WTC11 (cell line): ENCODE results near the gene MAP3K7. TPM values are rescaled to one million over a fixed set of nuclear protein-coding genes. Genes with fewer than 3 reads are reported as not detected.

ENCODE experiments used
- ATAC-seq: fragments of 200-7000 bp; cut with Tn5 transposase; 2 replicates; pipeline ENCODE4 v1.10.0; 2021; ENCODE audit warnings: mild to moderate bottlenecking, moderate library complexity
- CTCF ChIA-PET: fragments of 300-600 bp; sonication (Branson Sonifier 250); formaldehyde crosslinking; loops from one replicate; lab custom pipeline; 2021; ENCODE audit warnings: antibody characterized with exemption; lab: Charles Lee
- POLR2A ChIA-PET: fragments of 350-600 bp; sonication (Branson Sonifier 250); formaldehyde crosslinking; loops from one replicate; lab custom pipeline; 2021; ENCODE audit warnings: antibody characterized with exemption; lab: Charles Lee
- DNase-seq: peaks from one replicate; pipeline ENCODE4 v3.0.0; 2021; ENCODE audit warnings: low spot score
- H3K27ac Mint-ChIP-seq: 2 replicates; pipeline ENCODE4 v1.8.0; 2021; ENCODE audit warnings: mixed read lengths
- H3K27me3 Mint-ChIP-seq: 2 replicates; pipeline ENCODE4 v1.8.0; 2021; ENCODE audit warnings: low read depth, mild to moderate bottlenecking, moderate library complexity, mixed read lengths
- H3K36me3 Mint-ChIP-seq: 2 replicates; pipeline ENCODE4 v1.8.0; 2021; ENCODE audit warnings: mixed read lengths
- H3K4me1 Mint-ChIP-seq: 2 replicates; pipeline ENCODE4 v1.8.0; 2022; ENCODE audit warnings: mixed read lengths
- H3K4me3 Mint-ChIP-seq: 2 replicates; pipeline ENCODE4 v1.8.0; 2021; ENCODE audit warnings: mild to moderate bottlenecking, moderate library complexity, mixed read lengths
- H3K9me3 Mint-ChIP-seq: 2 replicates; pipeline ENCODE4 v1.8.0; 2021; ENCODE audit warnings: mixed read lengths
- CBFB ChIP-seq: sonication (generic); formaldehyde crosslinking; IDR thresholded peaks from 2 replicates; pipeline ENCODE4 v1.8.1; 2022; ENCODE audit warnings: mild to moderate bottlenecking, low read depth, missing genetic modification reagents
- CREB1 ChIP-seq: sonication (generic); formaldehyde crosslinking; IDR thresholded peaks from 2 replicates; pipeline ENCODE4 v1.8.0; 2023; ENCODE audit warnings: mild to moderate bottlenecking, missing genetic modification reagents
- CREM ChIP-seq: sonication (generic); formaldehyde crosslinking; IDR thresholded peaks from 2 replicates; pipeline ENCODE4 v1.8.1; 2022; ENCODE audit warnings: mild to moderate bottlenecking, missing genetic modification reagents, moderate library complexity
- CTCF ChIP-seq: fragments of 200-600 bp; IDR thresholded peaks from 2 replicates; pipeline ENCODE4 v1.8.0; 2022; ENCODE audit warnings: antibody characterized with exemption
- E2F1 ChIP-seq: sonication (generic); formaldehyde crosslinking; IDR thresholded peaks from 2 replicates; pipeline ENCODE4 v1.8.0; 2022; ENCODE audit warnings: mild to moderate bottlenecking, missing genetic modification reagents
- ETV6 ChIP-seq: sonication (generic); formaldehyde crosslinking; IDR thresholded peaks from 2 replicates; pipeline ENCODE4 v1.8.1; 2022; ENCODE audit warnings: mild to moderate bottlenecking, missing genetic modification reagents
- FOXK1 ChIP-seq: sonication (generic); formaldehyde crosslinking; IDR thresholded peaks from 2 replicates; pipeline ENCODE4 v1.8.0; 2022; ENCODE audit warnings: mild to moderate bottlenecking, moderate library complexity, missing genetic modification reagents
- GABPB1 ChIP-seq: sonication (generic); formaldehyde crosslinking; IDR thresholded peaks from 2 replicates; pipeline ENCODE4 v1.8.1; 2023; ENCODE audit warnings: mild to moderate bottlenecking, missing genetic modification reagents
- IRF1 ChIP-seq: sonication (generic); formaldehyde crosslinking; IDR thresholded peaks from 2 replicates; pipeline ENCODE4 v1.8.0; 2023; ENCODE audit warnings: missing genetic modification reagents
- JAZF1 ChIP-seq: fragments of 250-450 bp; sonication (Bioruptor Pico); IDR thresholded peaks from 2 replicates; pipeline ENCODE4 v1.9.0; 2021; ENCODE audit warnings: moderate library complexity, mild to moderate bottlenecking, inconsistent platforms
- JUN ChIP-seq: sonication (generic); formaldehyde crosslinking; IDR thresholded peaks from 2 replicates; pipeline ENCODE4 v1.8.0; 2023; ENCODE audit warnings: mild to moderate bottlenecking, missing genetic modification reagents
- MXD4 ChIP-seq: fragments of 250-450 bp; sonication (Bioruptor Pico); IDR thresholded peaks from 2 replicates; pipeline ENCODE4 v1.8.0; 2021; ENCODE audit warnings: mild to moderate bottlenecking, moderate library complexity, borderline replicate concordance
- NFATC4 ChIP-seq: fragments of 250-450 bp; sonication (Bioruptor Pico); IDR thresholded peaks from 2 replicates; pipeline ENCODE4 v1.9.0; 2021; ENCODE audit warnings: mild to moderate bottlenecking
- NFE2L1 ChIP-seq: sonication (generic); formaldehyde crosslinking; IDR thresholded peaks from 2 replicates; pipeline ENCODE4 v1.8.1; 2023; ENCODE audit warnings: missing genetic modification reagents
- NFYB ChIP-seq: sonication (generic); formaldehyde crosslinking; conservative IDR thresholded peaks from 2 replicates; pipeline ENCODE4 v1.8.0; 2022; ENCODE audit warnings: low read depth, missing genetic modification reagents
- NR1H2 ChIP-seq: sonication (generic); formaldehyde crosslinking; IDR thresholded peaks from 2 replicates; pipeline ENCODE4 v1.9.0; 2021; ENCODE audit warnings: mild to moderate bottlenecking, moderate library complexity, missing genetic modification reagents
- NR2C2 ChIP-seq: sonication (generic); formaldehyde crosslinking; IDR thresholded peaks from 2 replicates; pipeline ENCODE4 v1.8.0; 2022; ENCODE audit warnings: mild to moderate bottlenecking, missing genetic modification reagents
- PRRX2 ChIP-seq: fragments of 250-450 bp; sonication (Bioruptor Pico); IDR thresholded peaks from 2 replicates; pipeline ENCODE4 v1.8.0; 2021; ENCODE audit warnings: mild to moderate bottlenecking
- SOX15 ChIP-seq: fragments of 250-450 bp; sonication (Bioruptor Pico); IDR thresholded peaks from 2 replicates; pipeline ENCODE4 v1.9.0; 2021; ENCODE audit warnings: mild to moderate bottlenecking
- TEAD1 ChIP-seq: sonication (generic); formaldehyde crosslinking; IDR thresholded peaks from 2 replicates; pipeline ENCODE4 v1.8.0; 2022; ENCODE audit warnings: mild to moderate bottlenecking, missing genetic modification reagents
- TEAD4 ChIP-seq: sonication (generic); formaldehyde crosslinking; IDR thresholded peaks from 2 replicates; pipeline ENCODE4 v1.8.0; 2022; ENCODE audit warnings: mild to moderate bottlenecking, missing genetic modification reagents
- USF1 ChIP-seq: sonication (generic); formaldehyde crosslinking; IDR thresholded peaks from 2 replicates; pipeline ENCODE4 v1.8.0; 2022; ENCODE audit warnings: mild to moderate bottlenecking, missing genetic modification reagents
- ZNF121 ChIP-seq: sonication (generic); formaldehyde crosslinking; IDR thresholded peaks from 2 replicates; pipeline ENCODE4 v1.8.0; 2023; ENCODE audit warnings: missing genetic modification reagents
- ZNF138 ChIP-seq: sonication (generic); formaldehyde crosslinking; conservative IDR thresholded peaks from 2 replicates; pipeline ENCODE4 v1.8.1; 2022; ENCODE audit warnings: mild to moderate bottlenecking, moderate library complexity, missing genetic modification reagents
- ZNF263 ChIP-seq: sonication (generic); formaldehyde crosslinking; IDR thresholded peaks from 2 replicates; pipeline ENCODE4 v1.8.1; 2022; ENCODE audit warnings: low read depth, mild to moderate bottlenecking, moderate library complexity, missing genetic modification reagents
- ZNF425 ChIP-seq: fragments of 250-450 bp; sonication (Bioruptor Pico); conservative IDR thresholded peaks from 2 replicates; pipeline ENCODE4 v1.9.0; 2021; ENCODE audit warnings: mild to moderate bottlenecking
- ZNF671 ChIP-seq: fragments of 250-450 bp; sonication (Bioruptor Pico); IDR thresholded peaks from 2 replicates; pipeline ENCODE4 v1.8.0; 2021; ENCODE audit warnings: mild to moderate bottlenecking
- total RNA-seq: library from RNA; stranded (reverse); gene quantifications from 3 replicates; pipeline ENCODE4 v1.2.3, GENCODE V29; 2021

MAP3K7 gene
- total RNA-seq, 1 experiment from 2014 or later = 36.7 TPM

- Mint-ChIP-seq H3K4me3 (no peak overlapping the region), H3K9me3 (no peaks in the 10 kb centered on the region), H3K27me3 (no peaks in the 10 kb centered on the region), H3K27ac (no peak overlapping the region), H3K4me1 (peaks cover 8% of the 10 kb centered on the region), H3K36me3 (no peaks in the 10 kb centered on the region)
- no peak for DNase-seq
- POLR2A ChIA-PET = no interaction called here
- CTCF ChIA-PET = interaction anchor here (2.8 kb wide), 1 partner anchor 9 kb away, joined by 13 read pairs; no protein-coding TSS in a partner anchor
- ATAC-seq = no peak
- TF ChIP-seq NFYB (CRISPR knock-in tag) = no peak
- TF ChIP-seq TEAD1 = no peak
- no peak for TF ChIP-seq PRRX2 (CRISPR knock-in tag)
- no peak for TF ChIP-seq E2F1
- no peak for TF ChIP-seq SOX15 (CRISPR knock-in tag)
- TF ChIP-seq MXD4 = no peak
- no peak for TF ChIP-seq NR1H2 (CRISPR knock-in tag)
- TF ChIP-seq TEAD4 = no peak
- no peak for TF ChIP-seq FOXK1 (CRISPR knock-in tag)
- no peak for TF ChIP-seq ZNF121 (CRISPR knock-in tag)
- no peak for TF ChIP-seq ZNF263 (CRISPR knock-in tag)
Measured at GRCh38 chr6:90467546-90467945, 119.3 kb downstream of the MAP3K7 start.

GRCh38 chr6:90466154-90466940, 120.5 kb downstream of the MAP3K7 start:
- no peak overlapping the region for H3K27ac Mint-ChIP-seq
- DNase-seq (no peak), ATAC-seq (no peak)
- H3K4me1 Mint-ChIP-seq = peaks cover 4% of the 10 kb centered on the region; the same call in 1 of the 2 replicates
- CTCF ChIA-PET = interaction anchor here (0.9 to 2.8 kb wide), 3 partner anchors 10 to 526 kb away, joined by 3 to 13 read pairs (median 3); no protein-coding TSS in a partner anchor
- no peaks in the 10 kb centered on the region for H3K9me3 Mint-ChIP-seq
- no peaks in the 10 kb centered on the region for H3K27me3 Mint-ChIP-seq
- TF ChIP-seq MXD4 (no peak), GABPB1 (CRISPR knock-in tag) (no peak), ZNF671 (CRISPR knock-in tag) (no peak), TEAD1 (no peak), NR2C2 (no peak), CREB1 (CRISPR knock-in tag) (no peak), NFE2L1 (CRISPR knock-in tag) (no peak), JUN (CRISPR knock-in tag) (no peak), ZNF138 (CRISPR knock-in tag) (no peak), JAZF1 (no peak), ZNF425 (CRISPR knock-in tag) (no peak), ETV6 (CRISPR knock-in tag) (no peak), CBFB (CRISPR knock-in tag) (no peak)
- POLR2A ChIA-PET = no interaction called here
- no peaks in the 10 kb centered on the region for H3K36me3 Mint-ChIP-seq
- no peak overlapping the region for H3K4me3 Mint-ChIP-seq

- no peak for ATAC-seq
- Mint-ChIP-seq H3K4me1 (no peaks in the 10 kb centered on the region), H3K4me3 (no peak overlapping the region), H3K27me3 (no peaks in the 10 kb centered on the region), H3K36me3 (no peaks in the 10 kb centered on the region), H3K27ac (no peak overlapping the region), H3K9me3 (no peaks in the 10 kb centered on the region; the same call in 1 of the 2 replicates)
- DNase-seq = no peak
- ChIA-PET CTCF (interaction anchor here (0.9 to 2.8 kb wide), 3 partner anchors 11 to 525 kb away, joined by 3 to 13 read pairs (median 3); no protein-coding TSS in a partner anchor), POLR2A (no interaction called here)
- TF ChIP-seq ZNF671 (CRISPR knock-in tag) (no peak), USF1 (CRISPR knock-in tag) (no peak), CREM (CRISPR knock-in tag) (no peak), NFATC4 (CRISPR knock-in tag) (no peak), IRF1 (CRISPR knock-in tag) (no peak), NR2C2 (no peak), CTCF (no peak), ZNF138 (CRISPR knock-in tag) (no peak), ETV6 (CRISPR knock-in tag) (no peak)
Measured at GRCh38 chr6:90465686-90466085, 121.2 kb downstream of the MAP3K7 start.
